ENCODE data around the gene ERO1B. TPM values are rescaled to one million over a fixed set of nuclear protein-coding genes. Genes with fewer than 3 reads are reported as not detected.
A peak's percentile ranks its signal among the peaks of the same experiment; 100 is the strongest.

Gene ERO1B
- total and polyA plus RNA-seq, 2 of the 4 experiments (the other 2 are of a cell fraction), result 0.54 to 0.60 TPM

DNA sequence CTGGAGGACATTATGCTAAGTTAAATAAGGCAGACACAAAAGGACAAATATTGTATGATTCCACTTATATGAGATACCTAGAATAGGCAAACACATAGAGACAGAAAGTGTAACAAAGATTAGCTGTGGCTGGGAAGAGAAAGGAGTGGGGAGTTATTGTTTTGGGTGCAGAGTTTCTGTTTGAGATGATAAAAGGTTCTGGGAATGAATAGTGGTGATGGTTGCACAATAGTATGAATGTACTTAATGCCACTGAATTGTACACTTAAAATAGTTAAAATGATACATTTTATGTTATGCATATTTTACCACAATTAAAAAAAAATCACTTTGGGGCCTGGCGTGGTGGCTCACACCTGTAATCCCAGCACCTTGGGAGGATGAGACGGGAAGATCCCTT, 21.2 kb upstream of the ERO1B start:
- Histone ChIP-seq H3K4ac (ENCODE audit: low read depth, low read length) (no peak overlapping the region), H2BK5ac (ENCODE audit: low read depth, low read length, poor library complexity, severe bottlenecking) (no peak overlapping the region), H3K4me3 (ENCODE audit: insufficient read depth, low read depth, low read length) (no peak overlapping the region), H3K18ac (ENCODE audit: low read depth, low read length) (no peak overlapping the region), H3K27ac (ENCODE audit: insufficient read depth, low read length) (no peak overlapping the region), H3K9me1 (ENCODE audit: insufficient read depth, low read length) (no peaks in the 10 kb centered on the region), H2AFZ (replicated peaks; ENCODE audit: low read length, poor library complexity) (no peak overlapping the region), H4K5ac (ENCODE audit: low read depth, low read length) (no peak overlapping the region), H3K14ac (replicated peaks; ENCODE audit: low read depth, low read length) (no peak overlapping the region), H2AK5ac (ENCODE audit: low read depth, low read length) (no peak overlapping the region), H3K4me2 (ENCODE audit: low read depth, low read length) (no peak overlapping the region), H3K23ac (ENCODE audit: low read depth, low read length) (no peak overlapping the region), H3K9me3 (ENCODE audit: control insufficient read depth, insufficient read depth, low read length) (no peaks in the 10 kb centered on the region), H4K91ac (ENCODE audit: insufficient read depth, low read depth, low read length) (no peak overlapping the region), H2BK15ac (ENCODE audit: low read depth, low read length) (no peak overlapping the region), H2AK9ac (replicated peaks; ENCODE audit: low read depth, low read length, poor library complexity) (no peak overlapping the region), H3K36me3 (ENCODE audit: control insufficient read depth, insufficient read depth, low read length) (no peaks in the 10 kb centered on the region), H3K4me1 (ENCODE audit: control insufficient read depth, insufficient read depth, low read length) (no peaks in the 10 kb centered on the region), H3K9ac (ENCODE audit: low read depth, low read length) (no peak overlapping the region), H2BK120ac (ENCODE audit: low read depth, low read length) (no peak overlapping the region), H4K8ac (ENCODE audit: low read depth in 2 of 2, low read length in 2 of 2) (no peak overlapping the region), H4K20me1 (ENCODE audit: insufficient read depth, low read length) (no peaks in the 10 kb centered on the region), H3K56ac (ENCODE audit: extremely low read depth, insufficient read depth, low read length) (no peak overlapping the region), H3K27me3 (ENCODE audit: control insufficient read depth, insufficient read depth, low read length) (no peaks in the 10 kb centered on the region; the same call in 1 of the 2 replicates), H2BK20ac (ENCODE audit: low read depth, low read length) (no peak overlapping the region), H3K79me1 (ENCODE audit: low read depth in 1 of 2, low read length in 2 of 2) (no peaks in the 10 kb centered on the region)
- ChIA-PET CTCF (no interaction called here), POLR2A (ENCODE audit: unreplicated experiment) (no interaction called here)
- DNase-seq, result no peak
- WGBS, 2 experiments (ENCODE audit: extremely low coverage in 2 of 2, insufficient read length in 1 of 2), result no CpG with 5 or more reads among the region's 2 CpGs
- in situ Hi-C loops (cut with MboI; ENCODE audit: low sequenced_read_pairs) (no loop called here), intact Hi-C loops (cut with micrococcal nuclease) (no loop called here), dilution Hi-C loops (cut with HindIII; ENCODE audit: low sequenced_read_pairs, unreplicated experiment) (no loop called here)
- BruUV-seq (replicated peaks), result no TSS peak
- ATAC-seq (ENCODE audit: low read depth), result no peak
- peak; percentile 50; the same call in 1 of the 2 replicates for TF ChIP-seq CEBPB (IDR thresholded peaks at IDR 0.05; ENCODE audit: low read depth, low read length)
- TF ChIP-seq CHD1 (IDR thresholded peaks at IDR 0.05; ENCODE audit: low read depth, low read length), result no peak
